ENCODE data around the gene PRAF2. TPM values are rescaled to one million over a fixed set of nuclear protein-coding genes. Genes with fewer than 3 reads are reported as not detected.

The PRAF2 gene
- total and polyA plus RNA-seq, 4 donors = 7.3 to 128 (median 69.0) TPM

DNA sequence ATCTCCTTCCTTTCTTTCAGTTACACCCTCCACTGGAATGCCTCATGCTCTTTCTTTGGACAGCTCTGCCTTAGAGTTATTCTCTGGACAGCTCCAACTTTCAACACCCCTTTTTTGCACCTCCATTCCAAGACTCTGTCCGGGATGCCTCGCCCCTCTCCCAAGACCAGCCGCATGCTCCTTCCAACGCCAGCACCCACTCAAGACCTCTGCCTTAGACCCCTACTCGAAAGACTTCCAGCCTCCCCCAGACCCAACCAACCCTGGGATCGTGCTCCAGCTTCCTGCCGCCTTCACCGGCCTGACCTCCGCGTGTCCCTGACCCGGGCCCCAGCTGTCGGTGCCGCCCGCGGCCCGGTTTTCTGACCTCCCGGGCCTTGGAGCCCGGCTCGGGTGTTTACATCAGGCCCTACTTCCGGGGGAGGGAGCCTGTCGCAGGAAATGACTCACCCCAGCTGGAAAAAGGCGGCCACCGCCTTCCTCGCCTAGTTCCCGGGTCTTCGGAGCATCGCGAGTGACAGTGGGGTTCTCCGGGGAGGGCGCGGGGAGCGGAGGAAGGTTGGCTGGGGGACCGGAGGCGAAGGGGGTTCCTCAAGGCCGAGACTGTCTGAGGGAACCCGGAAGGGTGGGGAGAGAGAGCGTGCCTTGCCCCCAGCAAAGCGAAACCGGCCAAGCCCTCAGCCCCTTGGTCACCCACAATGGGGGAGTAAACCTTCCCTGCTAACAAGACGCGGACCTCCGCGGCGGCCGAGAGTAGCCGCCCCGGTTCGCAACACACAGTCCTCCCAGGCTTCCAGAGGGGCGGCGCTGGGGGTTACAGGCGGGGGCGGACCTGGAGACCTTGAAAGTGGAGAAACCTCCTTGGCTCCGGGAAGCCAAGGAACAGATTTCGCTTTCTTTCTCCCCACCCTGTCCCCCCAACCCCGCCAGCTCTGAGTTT lies 6.0 kb upstream of the PRAF2 start, which contains the start of gene WDR45:
Gene WDR45 (minus strand): TSS at position 399 of the 940 bp plus-strand sequence. CDS start 1,792 bp downstream, outside the sequence.
- WGBS (ENCODE audit: insufficient coverage) = 24% methylated on average over 48 of the region's 55 CpGs
- peak in 4 of 6 donors; percentile 35 to 86 (median 68) for DNase-seq (ENCODE audit: low read depth in 4 of 6, low spot score in 6 of 6)
- H3K4me3 ChIP-seq (ENCODE audit: low read depth, low read length) = peak within 1 kb of the TSS; percentile 65
- peaks cover 18% of the 10 kb centered on the region for H3K36me3 ChIP-seq (ENCODE audit: control insufficient read depth, insufficient read depth, low read length)
- peak within 1 kb of the TSS; percentile 93 for H3K27ac ChIP-seq (ENCODE audit: low read depth, low read length)
- peaks cover 12% of the 10 kb centered on the region for H3K4me1 ChIP-seq (ENCODE audit: control insufficient read depth, insufficient read depth, low read length)
- no peaks in the 10 kb centered on the region for H3K27me3 ChIP-seq (ENCODE audit: control insufficient read depth, insufficient read depth, low read length)
- no peaks in the 10 kb centered on the region for H3K9me3 ChIP-seq (ENCODE audit: control insufficient read depth, insufficient read depth, low read length)

DNA sequence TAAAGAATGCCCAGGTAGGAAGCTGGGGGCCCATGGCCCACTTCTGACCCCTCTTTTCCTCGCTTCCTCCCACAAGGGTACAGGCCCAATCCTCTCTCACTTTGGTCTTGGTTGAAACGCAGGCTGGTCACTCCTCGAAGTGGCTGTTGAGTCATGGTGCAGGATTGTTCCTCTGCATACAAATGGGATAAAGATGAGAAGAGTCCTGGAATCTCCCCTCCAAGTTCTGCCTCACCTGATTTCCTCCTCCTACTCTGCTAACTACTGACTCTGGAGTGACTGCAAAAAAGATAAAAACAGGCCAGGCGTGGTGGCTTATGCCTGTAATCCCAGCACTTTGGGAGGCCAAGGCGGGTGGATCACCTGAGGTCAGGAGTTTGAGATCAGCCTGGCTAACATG lies 4.1 kb upstream of the PRAF2 start:
- Histone ChIP-seq H3K9me3 (ENCODE audit: control insufficient read depth, insufficient read depth, low read length) (no peaks in the 10 kb centered on the region), H3K4me1 (ENCODE audit: control insufficient read depth, insufficient read depth, low read length) (peaks cover 26% of the 10 kb centered on the region), H3K36me3 (ENCODE audit: control insufficient read depth, insufficient read depth, low read length) (peaks cover 18% of the 10 kb centered on the region), H3K27ac (ENCODE audit: low read depth, low read length) (no peak overlapping the region), H3K4me3 (ENCODE audit: low read depth, low read length) (no peak overlapping the region), H3K27me3 (ENCODE audit: control insufficient read depth, insufficient read depth, low read length) (no peaks in the 10 kb centered on the region)
- 67% methylated on average over 1 of the region's 5 CpGs for WGBS (ENCODE audit: insufficient coverage)
- no peak for DNase-seq (ENCODE audit: low read depth in 4 of 6, low spot score in 6 of 6)

DNA sequence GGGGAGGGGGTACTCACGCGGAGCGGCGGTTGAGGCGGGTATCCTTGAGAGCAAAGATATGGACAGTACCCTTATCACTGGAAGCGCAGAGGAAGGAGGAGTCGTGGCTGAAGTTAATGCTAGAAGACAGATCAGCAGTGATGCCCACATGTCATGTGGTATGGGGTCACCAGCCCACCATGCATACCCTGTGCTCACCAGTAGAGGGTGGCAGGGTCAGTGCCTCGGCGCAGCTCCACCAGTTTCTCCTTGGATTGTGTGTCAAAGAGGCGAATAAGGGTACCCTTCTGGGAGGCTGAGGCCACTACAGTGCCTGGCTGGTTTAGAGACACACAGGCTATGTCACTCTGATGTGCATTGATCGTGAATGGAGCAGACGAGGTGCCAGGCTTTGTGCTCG lies 1.5 kb upstream of the PRAF2 start:
- DNase-seq (ENCODE audit: low read depth in 4 of 6, low spot score in 6 of 6) = no peak
- Histone ChIP-seq H3K9me3 (ENCODE audit: control insufficient read depth, insufficient read depth, low read length) (no peaks in the 10 kb centered on the region), H3K27ac (ENCODE audit: low read depth, low read length) (no peak overlapping the region), H3K4me3 (ENCODE audit: low read depth, low read length) (no peak overlapping the region), H3K4me1 (ENCODE audit: control insufficient read depth, insufficient read depth, low read length) (peaks cover 41% of the 10 kb centered on the region), H3K27me3 (ENCODE audit: control insufficient read depth, insufficient read depth, low read length) (no peaks in the 10 kb centered on the region), H3K36me3 (ENCODE audit: control insufficient read depth, insufficient read depth, low read length) (peaks cover 26% of the 10 kb centered on the region)
- 90% methylated on average over 10 of the region's 13 CpGs for WGBS (ENCODE audit: insufficient coverage)

DNA sequence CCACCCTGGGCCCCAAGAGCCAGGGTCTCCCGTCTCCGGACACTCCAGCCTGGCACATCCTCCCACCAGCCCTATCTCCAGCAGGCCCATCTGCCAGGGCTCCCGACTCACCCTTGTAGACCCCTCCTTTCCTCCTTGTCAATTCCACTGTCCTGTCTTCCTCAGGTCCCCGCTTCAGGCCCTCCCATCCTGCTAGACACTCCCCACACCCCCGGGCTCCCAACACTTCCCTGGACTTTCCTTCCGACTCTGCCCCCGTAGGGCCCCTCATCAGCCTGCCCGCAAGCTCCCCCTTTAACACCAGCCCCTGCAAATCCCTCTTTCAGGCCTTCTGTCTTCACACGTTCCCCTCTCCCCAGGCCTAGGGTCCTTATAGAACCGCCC lies 1.1 kb downstream of the PRAF2 start:
- H3K27ac ChIP-seq (ENCODE audit: low read depth, low read length) = no peak overlapping the region

DNA sequence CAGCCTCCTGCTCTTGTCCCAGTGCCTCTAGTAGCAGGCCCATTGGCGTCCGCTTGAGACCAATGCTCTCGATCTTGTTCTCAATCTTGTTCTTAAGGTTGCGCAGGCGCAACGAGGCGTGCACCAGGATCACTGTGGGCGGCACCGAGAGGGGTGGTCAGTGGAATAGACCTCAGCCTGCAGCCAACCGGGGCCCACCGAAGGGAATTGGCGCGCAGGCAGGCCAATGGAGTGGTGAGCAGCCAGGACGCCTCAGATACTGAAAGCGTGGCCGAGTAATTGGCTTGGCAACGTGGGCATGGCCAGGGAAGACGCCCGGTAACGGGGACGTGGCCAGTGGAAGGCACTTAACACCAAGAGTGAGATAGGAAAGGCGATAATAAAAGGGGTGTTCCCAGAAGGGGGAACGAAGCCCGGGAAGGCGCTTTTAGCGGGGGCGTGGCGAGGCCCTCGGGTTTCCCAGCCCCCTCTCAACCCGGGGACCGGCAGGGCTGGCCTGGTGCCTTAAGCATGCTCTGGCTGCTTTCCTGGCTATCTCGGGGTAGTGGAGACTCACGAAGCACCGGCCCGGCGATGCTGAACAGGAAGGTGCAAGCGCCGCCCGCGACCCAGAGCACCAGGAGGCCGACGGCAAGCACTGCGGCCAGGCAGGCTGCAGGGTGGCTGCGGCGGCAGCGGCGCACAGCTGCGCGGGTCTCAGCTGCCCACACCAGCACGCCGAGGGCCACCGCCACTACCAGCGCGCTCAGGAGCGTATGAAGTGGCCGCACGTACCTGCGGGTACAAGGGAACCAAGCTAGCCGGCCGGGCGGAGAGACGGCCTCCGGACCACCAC lies 1.7 kb downstream of the PRAF2 start:
- Histone ChIP-seq H3K27me3 (ENCODE audit: control insufficient read depth, insufficient read depth, low read length) (no peaks in the 10 kb centered on the region), H3K27ac (ENCODE audit: low read depth, low read length) (peak overlapping the region; percentile 64), H3K4me1 (ENCODE audit: control insufficient read depth, insufficient read depth, low read length) (peaks cover 33% of the 10 kb centered on the region), H3K4me3 (ENCODE audit: low read depth, low read length) (peak overlapping the region; percentile 88), H3K36me3 (ENCODE audit: control insufficient read depth, insufficient read depth, low read length) (peaks cover 38% of the 10 kb centered on the region), H3K9me3 (ENCODE audit: control insufficient read depth, insufficient read depth, low read length) (no peaks in the 10 kb centered on the region)
- WGBS (ENCODE audit: insufficient coverage) = 31% methylated on average over 63 of the region's 63 CpGs
- DNase-seq (ENCODE audit: low read depth in 4 of 6, low spot score in 6 of 6) = peak in 4 of 6 donors; percentile 15 to 89 (median 68)

More for the DNA sequence above, 1.1 kb downstream of the PRAF2 start:
- WGBS (ENCODE audit: insufficient coverage) = 45% methylated on average over 10 of the region's 10 CpGs
- H3K9me3 ChIP-seq (ENCODE audit: control insufficient read depth, insufficient read depth, low read length) = no peaks in the 10 kb centered on the region
- H3K36me3 ChIP-seq (ENCODE audit: control insufficient read depth, insufficient read depth, low read length) = peaks cover 36% of the 10 kb centered on the region
- H3K27me3 ChIP-seq (ENCODE audit: control insufficient read depth, insufficient read depth, low read length) = no peaks in the 10 kb centered on the region
- peak overlapping the region; percentile 88 for H3K4me3 ChIP-seq (ENCODE audit: low read depth, low read length)
- peaks cover 33% of the 10 kb centered on the region for H3K4me1 ChIP-seq (ENCODE audit: control insufficient read depth, insufficient read depth, low read length)
- DNase-seq (ENCODE audit: low read depth in 4 of 6, low spot score in 6 of 6) = peak in 1 of 6 donors; percentile 1

DNA sequence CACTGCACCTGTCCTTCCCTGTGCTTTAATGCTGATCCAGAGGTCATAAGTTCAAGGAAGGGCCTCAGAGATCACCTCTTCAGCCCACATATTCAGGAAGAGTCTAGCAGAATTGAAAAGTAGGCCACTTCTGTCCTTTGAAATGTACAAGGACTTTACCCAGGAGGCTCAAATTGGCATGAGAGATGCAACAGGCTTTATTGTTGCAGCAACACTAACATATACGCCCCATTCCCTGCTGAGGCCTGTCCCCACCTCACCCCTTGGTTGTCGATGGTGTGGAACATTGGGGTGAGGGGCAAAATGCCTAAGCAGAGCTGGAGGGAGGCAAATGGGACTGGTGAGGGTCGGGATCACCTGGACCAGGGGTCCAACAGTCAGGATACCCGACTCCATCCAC lies 2.8 kb downstream of the PRAF2 start:
- no peak overlapping the region for H3K27ac ChIP-seq (ENCODE audit: low read depth, low read length)
- H3K36me3 ChIP-seq (ENCODE audit: control insufficient read depth, insufficient read depth, low read length) = peaks cover 40% of the 10 kb centered on the region
- 89% methylated on average over 2 of the region's 4 CpGs for WGBS (ENCODE audit: insufficient coverage)
- H3K27me3 ChIP-seq (ENCODE audit: control insufficient read depth, insufficient read depth, low read length) = no peaks in the 10 kb centered on the region
- DNase-seq (ENCODE audit: low read depth in 4 of 6, low spot score in 6 of 6) = no peak
- H3K9me3 ChIP-seq (ENCODE audit: control insufficient read depth, insufficient read depth, low read length) = no peaks in the 10 kb centered on the region
- no peak overlapping the region for H3K4me3 ChIP-seq (ENCODE audit: low read depth, low read length)
- peaks cover 33% of the 10 kb centered on the region for H3K4me1 ChIP-seq (ENCODE audit: control insufficient read depth, insufficient read depth, low read length)

DNA sequence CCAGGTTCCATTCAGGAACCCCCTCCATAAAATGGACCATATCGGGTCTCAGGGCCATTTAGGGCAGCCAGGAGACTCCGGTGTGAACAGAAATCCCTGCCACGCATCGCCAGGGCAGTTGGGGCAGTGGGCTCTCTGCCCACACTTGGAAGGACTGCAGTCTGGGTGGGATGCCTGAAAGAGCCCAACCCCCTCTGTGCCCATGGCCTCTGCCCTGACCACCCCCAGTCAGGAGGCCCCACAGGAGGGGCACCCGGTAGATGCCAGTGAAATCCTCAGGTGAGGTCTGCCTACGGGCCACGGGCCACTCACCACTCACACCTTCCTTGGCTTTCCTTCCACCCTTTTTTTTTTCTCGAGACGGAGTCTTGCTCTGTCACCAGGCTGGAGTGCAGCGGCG lies 4.8 kb downstream of the PRAF2 start:
- Histone ChIP-seq H3K36me3 (ENCODE audit: control insufficient read depth, insufficient read depth, low read length) (peaks cover 52% of the 10 kb centered on the region), H3K4me3 (ENCODE audit: low read depth, low read length) (no peak overlapping the region), H3K4me1 (ENCODE audit: control insufficient read depth, insufficient read depth, low read length) (peaks cover 24% of the 10 kb centered on the region), H3K27ac (ENCODE audit: low read depth, low read length) (no peak overlapping the region), H3K9me3 (ENCODE audit: control insufficient read depth, insufficient read depth, low read length) (no peaks in the 10 kb centered on the region), H3K27me3 (ENCODE audit: control insufficient read depth, insufficient read depth, low read length) (no peaks in the 10 kb centered on the region)
- 79% methylated on average over 8 of the region's 11 CpGs for WGBS (ENCODE audit: insufficient coverage)
- no peak for DNase-seq (ENCODE audit: low read depth in 4 of 6, low spot score in 6 of 6)

DNA sequence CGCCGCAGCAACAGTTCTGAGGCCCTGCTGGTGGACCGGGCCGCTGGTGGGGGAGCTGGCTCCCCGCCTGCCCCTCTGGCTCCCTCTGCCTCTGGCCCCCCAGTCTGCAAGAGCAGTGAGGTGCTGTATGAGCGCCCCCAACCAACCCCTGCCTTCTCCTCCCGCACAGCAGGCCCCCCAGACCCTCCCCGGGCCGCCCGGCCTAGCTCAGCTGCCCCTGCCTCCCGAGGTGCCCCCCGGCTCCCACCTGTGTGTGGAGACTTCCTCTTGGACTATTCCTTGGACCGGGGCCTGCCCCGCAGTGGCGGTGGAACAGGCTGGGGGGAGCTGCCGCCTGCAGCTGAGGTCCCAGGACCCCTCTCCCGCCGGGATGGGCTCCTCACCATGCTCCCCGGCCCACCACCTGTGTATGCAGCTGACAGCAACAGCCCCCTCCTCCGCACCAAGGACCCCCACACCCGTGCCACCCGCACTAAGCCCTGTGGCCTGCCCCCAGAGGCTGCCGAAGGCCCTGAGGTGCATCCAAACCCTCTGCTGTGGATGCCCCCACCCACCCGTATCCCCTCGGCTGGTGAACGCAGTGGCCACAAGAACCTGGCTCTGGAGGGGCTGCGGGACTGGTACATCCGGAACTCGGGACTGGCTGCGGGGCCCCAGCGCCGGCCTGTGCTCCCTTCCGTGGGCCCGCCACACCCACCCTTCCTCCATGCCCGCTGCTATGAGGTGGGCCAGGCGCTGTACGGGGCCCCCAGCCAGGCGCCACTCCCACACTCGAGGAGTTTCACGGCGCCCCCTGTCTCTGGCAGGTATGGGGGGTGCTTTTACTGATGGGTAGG lies 6.3 kb downstream of the PRAF2 start:
- Histone ChIP-seq H3K4me3 (ENCODE audit: low read depth, low read length) (no peak overlapping the region), H3K9me3 (ENCODE audit: control insufficient read depth, insufficient read depth, low read length) (no peaks in the 10 kb centered on the region), H3K36me3 (ENCODE audit: control insufficient read depth, insufficient read depth, low read length) (peaks cover 59% of the 10 kb centered on the region), H3K27me3 (ENCODE audit: control insufficient read depth, insufficient read depth, low read length) (no peaks in the 10 kb centered on the region), H3K27ac (ENCODE audit: low read depth, low read length) (no peak overlapping the region), H3K4me1 (ENCODE audit: control insufficient read depth, insufficient read depth, low read length) (peaks cover 12% of the 10 kb centered on the region)
- DNase-seq (ENCODE audit: low read depth in 4 of 6, low spot score in 6 of 6) = no peak
- WGBS (ENCODE audit: insufficient coverage) = 83% methylated on average over 35 of the region's 41 CpGs

DNA sequence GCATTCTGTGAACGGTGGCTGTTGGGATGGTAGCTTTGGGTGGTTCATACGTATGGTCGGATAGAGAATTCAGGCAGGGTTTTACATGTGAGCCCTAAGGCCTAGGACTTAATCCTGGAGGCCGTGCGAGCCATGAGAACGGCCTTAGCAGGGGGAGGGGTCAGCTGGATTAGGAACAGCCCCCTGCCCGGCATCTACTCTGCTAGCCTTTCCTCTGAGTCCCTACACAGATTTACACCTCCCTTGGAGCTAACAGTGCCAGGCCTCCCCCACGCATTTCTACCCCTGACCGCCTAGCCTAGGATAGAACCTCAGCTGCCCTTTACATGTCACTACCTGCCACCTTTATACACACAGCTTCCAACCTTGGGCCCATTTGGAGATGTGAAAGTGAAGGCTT lies 7.1 kb downstream of the PRAF2 start:
- Histone ChIP-seq H3K27ac (ENCODE audit: low read depth, low read length) (no peak overlapping the region), H3K27me3 (ENCODE audit: control insufficient read depth, insufficient read depth, low read length) (no peaks in the 10 kb centered on the region), H3K36me3 (ENCODE audit: control insufficient read depth, insufficient read depth, low read length) (peaks cover 60% of the 10 kb centered on the region), H3K4me1 (ENCODE audit: control insufficient read depth, insufficient read depth, low read length) (peaks cover 5% of the 10 kb centered on the region), H3K4me3 (ENCODE audit: low read depth, low read length) (no peak overlapping the region), H3K9me3 (ENCODE audit: control insufficient read depth, insufficient read depth, low read length) (no peaks in the 10 kb centered on the region)
- DNase-seq (ENCODE audit: low read depth in 4 of 6, low spot score in 6 of 6) = no peak
- 78% methylated on average over 5 of the region's 9 CpGs for WGBS (ENCODE audit: insufficient coverage)

All from spinal cord (tissue), 10 donors.